Measurements from ENCODE around the gene DDIT3. TPM values are rescaled to one million over a fixed set of nuclear protein-coding genes. Genes with fewer than 3 reads are reported as not detected.
"Not testable (repeated sequence)": the region's sequence is repeated elsewhere in the genome, so short reads cannot be mapped to it uniquely, and the experiment has no call there.

Gene DDIT3
- total RNA-seq, 2 donors from 2014 or later: 9.9 to 12.4 TPM

- no peak overlapping the region for H3K4me3 ChIP-seq (ENCODE audit: low read length)
- H3K4me1 Mint-ChIP-seq: no peaks in the 10 kb centered on the region
- no peak overlapping the region for H3K4me3 Mint-ChIP-seq
- peaks cover 75% of the 10 kb centered on the region for H3K36me3 ChIP-seq (ENCODE audit: control insufficient read depth, insufficient read depth, low read length)
- no peak for TF ChIP-seq CTCF (conservative IDR thresholded peaks at IDR 0.05)
- H3K9me3 Mint-ChIP-seq: peaks cover 17% of the 10 kb centered on the region
- no peaks in the 10 kb centered on the region for H3K4me1 ChIP-seq (ENCODE audit: control insufficient read depth, insufficient read depth, low read length)
- no peak overlapping the region for H3K27ac ChIP-seq (ENCODE audit: low read depth, low read length)
- peaks cover 83% of the 10 kb centered on the region for H3K36me3 Mint-ChIP-seq (ENCODE audit: low read depth)
- no peak overlapping the region for H3K9ac ChIP-seq (ENCODE audit: extremely low read depth, low read length, poor library complexity, severe bottlenecking)
- no peaks in the 10 kb centered on the region for H3K27me3 Mint-ChIP-seq (ENCODE audit: insufficient read depth)
- H3K27ac Mint-ChIP-seq: peak overlapping the region; percentile 13
- H3K9me3 ChIP-seq (ENCODE audit: control insufficient read depth, low read length): peaks cover 19% of the 10 kb centered on the region
- no peak for DNase-seq
- H3K27me3 ChIP-seq (ENCODE audit: control insufficient read depth, insufficient read depth, low read length, poor library complexity, severe bottlenecking): no peaks in the 10 kb centered on the region
- 95 to 97% methylated on average over 12 of the region's 12 CpGs for WGBS, 2 experiments (ENCODE audit: insufficient coverage in 1 of 2, insufficient read length in 1 of 2)
Measured at GRCh38 chr12:57497223-57498131, 22.8 kb downstream of the DDIT3 start.

DNA sequence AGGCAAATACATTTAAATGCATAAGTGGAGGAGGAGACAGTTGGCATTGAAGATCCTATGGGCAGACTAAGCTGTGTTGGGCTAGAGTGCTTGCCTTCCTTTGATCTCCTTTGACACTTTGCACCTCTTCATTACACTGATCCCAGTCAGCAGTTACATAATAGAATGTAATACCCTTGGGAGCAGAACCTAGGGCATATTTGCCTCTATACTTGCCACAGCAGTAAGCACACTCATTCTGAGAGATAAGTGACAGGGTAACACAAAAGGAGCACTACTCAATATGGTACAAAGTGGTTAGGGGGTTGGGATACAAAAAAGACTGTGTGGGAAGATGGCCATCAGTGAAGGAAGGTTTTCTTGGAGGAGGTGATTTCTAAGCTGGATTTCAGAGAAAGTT is 23.5 kb downstream of the DDIT3 start:
- Histone ChIP-seq H3K9ac (ENCODE audit: extremely low read depth, low read length, poor library complexity, severe bottlenecking) (no peak overlapping the region), H3K36me3 (ENCODE audit: control insufficient read depth, insufficient read depth, low read length) (peaks cover 72% of the 10 kb centered on the region), H3K4me3 (ENCODE audit: low read length) (no peak overlapping the region), H3K27me3 (ENCODE audit: control insufficient read depth, insufficient read depth, low read length, poor library complexity, severe bottlenecking) (no peaks in the 10 kb centered on the region), H3K9me3 (ENCODE audit: control insufficient read depth, low read length) (peaks cover 16% of the 10 kb centered on the region), H3K27ac (ENCODE audit: low read depth, low read length) (no peak overlapping the region), H3K4me1 (ENCODE audit: control insufficient read depth, insufficient read depth, low read length) (no peaks in the 10 kb centered on the region)
- Mint-ChIP-seq H3K27me3 (ENCODE audit: insufficient read depth) (no peaks in the 10 kb centered on the region), H3K4me1 (no peaks in the 10 kb centered on the region), H3K36me3 (ENCODE audit: low read depth) (peaks cover 83% of the 10 kb centered on the region), H3K4me3 (no peak overlapping the region), H3K9me3 (peaks cover 17% of the 10 kb centered on the region), H3K27ac (peak overlapping the region; percentile 13)
- no peak for DNase-seq
- no peak for TF ChIP-seq CTCF (conservative IDR thresholded peaks at IDR 0.05)

GRCh38 chr12:57495051-57495701 is 25.1 kb downstream of the DDIT3 start:
- H3K27me3 Mint-ChIP-seq (ENCODE audit: insufficient read depth); H3K4me3 ChIP-seq (ENCODE audit: low read length); H3K27me3 ChIP-seq (ENCODE audit: control insufficient read depth, insufficient read depth, low read length, poor library complexity, severe bottlenecking); H3K4me1 ChIP-seq (ENCODE audit: control insufficient read depth, insufficient read depth, low read length); H3K27ac Mint-ChIP-seq; H3K4me1 Mint-ChIP-seq; H3K4me3 Mint-ChIP-seq; H3K9me3 ChIP-seq (ENCODE audit: control insufficient read depth, low read length); H3K27ac ChIP-seq (ENCODE audit: low read depth, low read length); H3K9ac ChIP-seq (ENCODE audit: extremely low read depth, low read length, poor library complexity, severe bottlenecking); DNase-seq: not testable (repeated sequence)
- WGBS, 2 experiments (ENCODE audit: insufficient coverage in 1 of 2, insufficient read length in 1 of 2): 94 to 96% methylated on average over 13 to 43 of the region's 48 CpGs
- peaks cover 72% of the 10 kb centered on the region for H3K36me3 ChIP-seq (ENCODE audit: control insufficient read depth, insufficient read depth, low read length)
- H3K36me3 Mint-ChIP-seq (ENCODE audit: low read depth): peaks cover 82% of the 10 kb centered on the region
- H3K9me3 Mint-ChIP-seq: peaks cover 14% of the 10 kb centered on the region

All from endodermal cell (in vitro differentiated cells).